Panc1 (cell line): Measurements from ENCODE around the gene DPH2. TPM values are rescaled to one million over a fixed set of nuclear protein-coding genes. Genes with fewer than 3 reads are reported as not detected.

Experiments
- ATAC-seq: fragments of 200-7000 bp; cut with Tn5 transposase; 2 replicates; pipeline ENCODE4 v1.9.1; 2020; ENCODE audit warnings: mild to moderate bottlenecking, moderate library complexity
- BruUV-seq: library from RNA; stranded (reverse); fragments of 400-500 nt; replicated peaks from 2 replicates; lab custom pipeline; 2021; lab: Mats Ljungman, UMichigan
- CTCF ChIA-PET: fragments of 300-600 bp; sonication (Branson Sonifier 250); formaldehyde crosslinking; loops from one replicate; lab custom pipeline; 2022; ENCODE audit warnings: antibody characterized with exemption; lab: Charles Lee
- POLR2A ChIA-PET: fragments of 300-600 bp; sonication (Branson Sonifier 250); formaldehyde crosslinking; loops from one replicate; lab custom pipeline; 2022; ENCODE audit warnings: antibody characterized with exemption; lab: Charles Lee
- DNase-seq: peaks from one replicate; pipeline ENCODE4 v3.0.0-alpha.2; 2010; ENCODE audit warnings: low read depth, low spot score
- H3K27ac ChIP-seq: 2 replicates; pipeline ENCODE4 v1.5.1; 2011; ENCODE audit warnings: mild to moderate bottlenecking, low read length, inconsistent platforms
- H3K27me3 ChIP-seq: fragments of 200-500 bp; sonication (Bioruptor generic); 2 replicates; pipeline ENCODE4 v1.6.0; 2014; ENCODE audit warnings: low read length, inconsistent platforms; ENCODE audit not compliant: control insufficient read depth, insufficient read depth
- H3K36me3 ChIP-seq: fragments of 200-500 bp; sonication (Bioruptor generic); 2 replicates; pipeline ENCODE4 v1.5.1; 2014; ENCODE audit warnings: inconsistent platforms, mild to moderate bottlenecking, low read length, moderate library complexity; ENCODE audit not compliant: control insufficient read depth, insufficient read depth
- H3K4me1 ChIP-seq: 2 replicates; pipeline ENCODE4 v1.5.1; 2011; ENCODE audit warnings: inconsistent platforms, mild to moderate bottlenecking, low read length, moderate library complexity; ENCODE audit not compliant: control insufficient read depth, insufficient read depth
- H3K4me3 ChIP-seq, 2 experiments: 2 replicates each; pipeline ENCODE4 v1.5.1; 2011 to 2012; ENCODE audit warnings: low read depth in 2 of 2, low read length in 2 of 2, mild to moderate bottlenecking in 2 of 2, inconsistent platforms in 1 of 2, moderate library complexity in 1 of 2
- H3K9me3 ChIP-seq: fragments of 200-500 bp; sonication (Bioruptor generic); 2 replicates; pipeline ENCODE4 v1.5.1; 2014; ENCODE audit warnings: low read depth, mild to moderate bottlenecking, inconsistent platforms, low read length, moderate library complexity; ENCODE audit not compliant: control insufficient read depth, insufficient read depth
- POLR2AphosphoS5 ChIP-seq: IDR thresholded peaks from 2 replicates; pipeline ENCODE4 v1.6.1; 2012; ENCODE audit warnings: mild to moderate bottlenecking, low read depth, low read length, moderate library complexity
- SIN3A ChIP-seq: IDR thresholded peaks from 2 replicates; pipeline ENCODE4 v1.6.1; 2012; ENCODE audit warnings: low read depth, mild to moderate bottlenecking, low read length, moderate library complexity, borderline replicate concordance; ENCODE audit not compliant: insufficient read depth
- TCF7L2 ChIP-seq: IDR thresholded peaks from 2 replicates; pipeline ENCODE4 v1.6.1; 2011; ENCODE audit warnings: mild to moderate bottlenecking, low read depth, low read length, inconsistent platforms
- in situ Hi-C: cut with HindIII; loops from 2 replicates; pipeline ENCODE4 v1.10.0; 2016; ENCODE audit warnings: low sequenced_read_pairs, low pct_unique_long_range_greater_than_20kb
- intact Hi-C: fragments of 100-400 bp; cut with micrococcal nuclease; formaldehyde crosslinking; loops from one replicate; pipeline ENCODE4 v1.10.0; 2022; ENCODE audit not compliant: unreplicated experiment
- total RNA-seq: library from RNA; stranded (reverse); gene quantifications from one replicate; pipeline ENCODE4 v1.2.1, GENCODE V29; 2021; ENCODE audit not compliant: unreplicated experiment
- TF ChIP-seq, protein P1 (sequence below): fragments of 450-650 bp; IDR thresholded peaks from 2 replicates; pipeline ENCODE4 v1.5.1; 2017; ENCODE audit warnings: mild to moderate bottlenecking
- TF ChIP-seq, protein P2 (sequence below), 2 experiments: IDR thresholded peaks; 2 replicates each; pipeline ENCODE4 v1.6.1; 2011 to 2012; ENCODE audit warnings: low read depth in 2 of 2, control low read depth in 1 of 2, low read length in 1 of 2, mild to moderate bottlenecking in 1 of 2, moderate library complexity in 1 of 2; ENCODE audit not compliant: insufficient read depth in 1 of 2

The DPH2 gene
- total RNA-seq, 1 experiment from 2014 or later: 76.0 TPM

DNA sequence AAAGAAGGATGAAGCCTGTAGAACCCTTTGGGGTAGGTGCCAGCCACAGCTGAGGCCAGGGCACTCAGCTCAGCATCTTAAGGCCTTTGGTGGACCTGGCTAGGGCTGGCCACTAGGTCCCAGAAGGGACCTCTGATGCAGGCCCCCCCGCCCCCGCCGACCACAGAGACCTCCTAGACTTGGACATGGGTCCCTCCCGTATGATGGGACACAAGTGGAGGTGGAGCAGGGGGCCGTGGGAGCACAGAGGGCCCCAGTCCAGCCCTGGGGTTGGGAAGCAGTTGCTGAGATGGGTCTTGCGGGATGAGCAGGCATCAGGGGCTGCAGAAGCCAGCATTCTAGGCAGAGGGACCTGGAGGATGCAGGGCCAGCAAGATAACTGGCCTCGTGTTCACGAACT is 12.4 kb downstream of the DPH2 start:
- in situ Hi-C loops: no loop called here
- Histone ChIP-seq H3K4me1 (peaks cover 19% of the 10 kb centered on the region), H3K9me3 (no peaks in the 10 kb centered on the region), H3K27me3 (no peaks in the 10 kb centered on the region), H3K27ac (no peak overlapping the region), H3K36me3 (0 out of 2 replicates have a peak, but pooled peaks cover 3% of the 10 kb centered on the region), H3K4me3 (no peak overlapping the region)
- no TSS peak for BruUV-seq
- DNase-seq (no peak), ATAC-seq (no peak)
- ChIA-PET CTCF (no interaction called here), POLR2A (no interaction called here)
- TF ChIP-seq, protein P1, sequence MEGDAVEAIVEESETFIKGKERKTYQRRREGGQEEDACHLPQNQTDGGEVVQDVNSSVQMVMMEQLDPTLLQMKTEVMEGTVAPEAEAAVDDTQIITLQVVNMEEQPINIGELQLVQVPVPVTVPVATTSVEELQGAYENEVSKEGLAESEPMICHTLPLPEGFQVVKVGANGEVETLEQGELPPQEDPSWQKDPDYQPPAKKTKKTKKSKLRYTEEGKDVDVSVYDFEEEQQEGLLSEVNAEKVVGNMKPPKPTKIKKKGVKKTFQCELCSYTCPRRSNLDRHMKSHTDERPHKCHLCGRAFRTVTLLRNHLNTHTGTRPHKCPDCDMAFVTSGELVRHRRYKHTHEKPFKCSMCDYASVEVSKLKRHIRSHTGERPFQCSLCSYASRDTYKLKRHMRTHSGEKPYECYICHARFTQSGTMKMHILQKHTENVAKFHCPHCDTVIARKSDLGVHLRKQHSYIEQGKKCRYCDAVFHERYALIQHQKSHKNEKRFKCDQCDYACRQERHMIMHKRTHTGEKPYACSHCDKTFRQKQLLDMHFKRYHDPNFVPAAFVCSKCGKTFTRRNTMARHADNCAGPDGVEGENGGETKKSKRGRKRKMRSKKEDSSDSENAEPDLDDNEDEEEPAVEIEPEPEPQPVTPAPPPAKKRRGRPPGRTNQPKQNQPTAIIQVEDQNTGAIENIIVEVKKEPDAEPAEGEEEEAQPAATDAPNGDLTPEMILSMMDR: no peak
- TF ChIP-seq POLR2AphosphoS5: no peak
- no peak for TF ChIP-seq SIN3A
- TF ChIP-seq, protein P2, sequence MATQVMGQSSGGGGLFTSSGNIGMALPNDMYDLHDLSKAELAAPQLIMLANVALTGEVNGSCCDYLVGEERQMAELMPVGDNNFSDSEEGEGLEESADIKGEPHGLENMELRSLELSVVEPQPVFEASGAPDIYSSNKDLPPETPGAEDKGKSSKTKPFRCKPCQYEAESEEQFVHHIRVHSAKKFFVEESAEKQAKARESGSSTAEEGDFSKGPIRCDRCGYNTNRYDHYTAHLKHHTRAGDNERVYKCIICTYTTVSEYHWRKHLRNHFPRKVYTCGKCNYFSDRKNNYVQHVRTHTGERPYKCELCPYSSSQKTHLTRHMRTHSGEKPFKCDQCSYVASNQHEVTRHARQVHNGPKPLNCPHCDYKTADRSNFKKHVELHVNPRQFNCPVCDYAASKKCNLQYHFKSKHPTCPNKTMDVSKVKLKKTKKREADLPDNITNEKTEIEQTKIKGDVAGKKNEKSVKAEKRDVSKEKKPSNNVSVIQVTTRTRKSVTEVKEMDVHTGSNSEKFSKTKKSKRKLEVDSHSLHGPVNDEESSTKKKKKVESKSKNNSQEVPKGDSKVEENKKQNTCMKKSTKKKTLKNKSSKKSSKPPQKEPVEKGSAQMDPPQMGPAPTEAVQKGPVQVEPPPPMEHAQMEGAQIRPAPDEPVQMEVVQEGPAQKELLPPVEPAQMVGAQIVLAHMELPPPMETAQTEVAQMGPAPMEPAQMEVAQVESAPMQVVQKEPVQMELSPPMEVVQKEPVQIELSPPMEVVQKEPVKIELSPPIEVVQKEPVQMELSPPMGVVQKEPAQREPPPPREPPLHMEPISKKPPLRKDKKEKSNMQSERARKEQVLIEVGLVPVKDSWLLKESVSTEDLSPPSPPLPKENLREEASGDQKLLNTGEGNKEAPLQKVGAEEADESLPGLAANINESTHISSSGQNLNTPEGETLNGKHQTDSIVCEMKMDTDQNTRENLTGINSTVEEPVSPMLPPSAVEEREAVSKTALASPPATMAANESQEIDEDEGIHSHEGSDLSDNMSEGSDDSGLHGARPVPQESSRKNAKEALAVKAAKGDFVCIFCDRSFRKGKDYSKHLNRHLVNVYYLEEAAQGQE (IDR thresholded peaks at IDR 0.05; ENCODE audit: insufficient read depth in 1 of 2, low read depth in 2 of 2, low read length in 1 of 2): no peak
- TF ChIP-seq TCF7L2: no peak
- intact Hi-C loops: no loop called here

DNA sequence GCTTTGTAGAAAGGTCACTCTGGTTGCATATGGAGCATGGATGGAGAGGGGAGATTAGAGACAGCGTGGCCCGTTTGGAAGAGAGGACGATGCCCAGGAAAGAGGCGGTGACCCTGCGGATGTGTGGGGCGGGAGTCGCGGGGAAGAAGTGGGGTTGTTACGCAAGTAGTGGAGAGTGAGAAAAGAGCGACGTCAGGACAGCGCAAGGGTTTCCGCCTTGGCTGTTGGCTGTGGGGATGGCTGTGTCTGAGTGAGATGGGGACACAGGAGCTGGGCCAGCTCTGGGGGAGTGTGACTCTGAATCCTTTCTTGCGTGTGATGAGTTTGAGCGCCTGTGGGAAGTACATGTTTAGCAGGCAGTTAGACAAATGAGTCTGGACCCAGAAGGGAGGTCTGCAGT is 13.0 kb downstream of the DPH2 start:
- no peak for ATAC-seq
- Histone ChIP-seq H3K4me1 (peaks cover 17% of the 10 kb centered on the region), H3K4me3 (no peak overlapping the region), H3K27ac (no peak overlapping the region), H3K36me3 (0 out of 2 replicates have a peak, but pooled peaks cover 3% of the 10 kb centered on the region), H3K27me3 (no peaks in the 10 kb centered on the region), H3K9me3 (no peaks in the 10 kb centered on the region)
- TF ChIP-seq POLR2AphosphoS5: no peak
- POLR2A ChIA-PET: no interaction called here
- CTCF ChIA-PET: no interaction called here
- no peak for DNase-seq
- intact Hi-C loops (no loop called here), in situ Hi-C loops (no loop called here)
- BruUV-seq: no TSS peak

DNA sequence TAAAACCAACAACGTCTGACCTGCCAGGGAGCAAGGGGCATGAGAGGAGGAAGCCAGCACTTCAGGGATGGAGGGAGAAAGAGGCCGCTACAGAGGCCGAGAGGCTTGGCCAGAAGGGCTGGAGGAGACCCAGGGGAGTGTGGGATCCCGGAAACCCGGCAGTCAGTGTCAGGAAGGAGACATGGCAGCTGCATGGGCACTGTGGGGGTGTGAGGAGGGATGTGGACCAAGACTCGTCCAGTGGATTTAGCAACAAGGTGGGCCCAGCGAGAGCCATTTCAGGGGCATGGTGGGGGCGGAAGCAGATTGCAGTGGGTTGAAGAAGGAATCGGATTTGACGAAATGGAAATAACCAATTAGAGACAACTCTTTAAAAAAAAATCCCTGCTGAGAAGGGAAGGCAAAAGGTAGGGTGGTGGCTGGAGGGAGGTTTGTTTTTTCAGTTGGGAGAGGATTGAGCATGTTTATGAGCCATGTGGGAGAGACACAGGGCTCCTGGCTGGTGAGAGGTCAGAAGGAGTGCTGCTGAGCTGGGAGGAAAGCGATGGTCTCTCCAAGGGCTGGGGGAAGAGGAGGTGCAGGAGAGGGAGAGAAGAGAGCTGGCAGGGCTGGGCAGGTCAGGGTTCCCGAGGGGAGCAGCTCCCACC is 13.6 kb downstream of the DPH2 start:
- Histone ChIP-seq H3K9me3 (no peaks in the 10 kb centered on the region), H3K4me1 (peaks cover 11% of the 10 kb centered on the region), H3K27me3 (no peaks in the 10 kb centered on the region), H3K27ac (no peak overlapping the region), H3K36me3 (0 out of 2 replicates have a peak, but pooled peaks cover 3% of the 10 kb centered on the region), H3K4me3 (no peak overlapping the region)
- no TSS peak for BruUV-seq
- intact Hi-C loops (no loop called here), in situ Hi-C loops (no loop called here)
- ChIA-PET CTCF (no interaction called here), POLR2A (no interaction called here)
- no peak for DNase-seq
- no peak for ATAC-seq
- no peak for TF ChIP-seq POLR2AphosphoS5
- TF ChIP-seq, protein P1: no peak
- TF ChIP-seq TCF7L2: no peak
- TF ChIP-seq, protein P2 (IDR thresholded peaks at IDR 0.05; ENCODE audit: insufficient read depth in 1 of 2, low read depth in 2 of 2, low read length in 1 of 2): no peak
- no peak for TF ChIP-seq SIN3A
